Kidney (tissue), 14 donors: ENCODE data around the gene TRAK1. TPM values are rescaled to one million over a fixed set of nuclear protein-coding genes. Genes with fewer than 3 reads are reported as not detected.

ENCODE experiments used
- DNase-seq, 5 donors: peaks; one replicate each; pipeline ENCODE4 v3.0.0-alpha.2; 2013 to 2020
- FAIRE-seq: peaks from 2 replicates; lab custom pipeline; 2012; peaks lifted over from hg19 to GRCh38; lab: Jason Lieb, UNC
- H3K27ac ChIP-seq, 2 donors: one replicate each; pipeline ENCODE4 v1.7.0; 2013; ENCODE audit warnings: low read depth in 2 of 2, low read length in 2 of 2, inconsistent platforms in 1 of 2
- H3K27me3 ChIP-seq: one replicate; pipeline ENCODE4 v1.7.1; 2013; ENCODE audit warnings: low read length, inconsistent platforms; ENCODE audit not compliant: control insufficient read depth, insufficient read depth
- H3K36me3 ChIP-seq, 3 donors: one replicate each; pipeline versions ENCODE4 v1.7.0 to v1.7.1; 2013; ENCODE audit warnings: low read length in 3 of 3, control low read depth in 1 of 3, inconsistent platforms in 1 of 3; ENCODE audit not compliant: insufficient read depth in 3 of 3, control insufficient read depth in 2 of 3
- H3K4me1 ChIP-seq, 3 donors: one replicate each; pipeline versions ENCODE4 v1.7.0 to v1.7.1; 2013; ENCODE audit warnings: low read length in 3 of 3, inconsistent platforms in 1 of 3, low read depth in 1 of 3; ENCODE audit not compliant: control insufficient read depth in 2 of 3, insufficient read depth in 2 of 3
- H3K4me3 ChIP-seq, 3 donors: one replicate each; pipeline versions ENCODE4 v1.7.0 to v1.8.1; 2013; ENCODE audit warnings: low read length in 3 of 3, control low read depth in 1 of 3, inconsistent platforms in 1 of 3
- H3K9ac ChIP-seq, 3 donors: one replicate each; pipeline versions ENCODE4 v1.7.0 to v1.7.1; 2013; ENCODE audit warnings: low read length in 3 of 3, control low read depth in 1 of 3, inconsistent platforms in 1 of 3
- H3K9me3 ChIP-seq, 3 donors: one replicate each; pipeline versions ENCODE4 v1.7.0 to v1.7.1; 2013; ENCODE audit warnings: low read length in 3 of 3, control low read depth in 1 of 3, inconsistent platforms in 1 of 3; ENCODE audit not compliant: control insufficient read depth in 2 of 3, insufficient read depth in 1 of 3
- CTCF ChIP-seq: IDR thresholded peaks from 3 replicates; pipeline ENCODE4 v1.5.1; 2012; ENCODE audit warnings: mild to moderate bottlenecking, moderate library complexity, borderline replicate concordance; ENCODE audit not compliant: insufficient read depth; ENCODE audit errors: extremely low read depth
- intact Hi-C: fragments of 100-400 bp; cut with DNase I; formaldehyde crosslinking; loops from one replicate; pipeline ENCODE4 v1.11.1; 2022
- polyA plus RNA-seq: library from polyadenylated mRNA; stranded (reverse); fragments of 350-450 nt; fragmentation: Illumina TruSeq; extraction: RNeasy Lipid Tissue Mini Kit (QIAGEN cat#74804); gene quantifications from one replicate; pipeline ENCODE4 v1.2.3, GENCODE V29; 2014; ENCODE audit warnings: low read depth, low replicate concordance; ENCODE audit not compliant: insufficient read depth
- total RNA-seq: library from RNA; stranded (reverse); fragmentation: NEBNext Ultra II Directional; extraction: Animal tissue kit (Norgen Biotek cat#: 25700); gene quantifications from one replicate; pipeline ENCODE4 v1.2.1, GENCODE V29; 2021
- donor health status: control.
- donor health status: control.
- donor health status: control.
- donor health status: control.
- donor health status: control.
- donor health status: DM: yes; HTN: yes; CAD: no.
- donor health status: Normal renal cell carcinoma (clear cell type).

Gene TRAK1
- total and polyA plus RNA-seq, 2 donors from 2014 or later = 16.2 to 41.0 TPM

DNA sequence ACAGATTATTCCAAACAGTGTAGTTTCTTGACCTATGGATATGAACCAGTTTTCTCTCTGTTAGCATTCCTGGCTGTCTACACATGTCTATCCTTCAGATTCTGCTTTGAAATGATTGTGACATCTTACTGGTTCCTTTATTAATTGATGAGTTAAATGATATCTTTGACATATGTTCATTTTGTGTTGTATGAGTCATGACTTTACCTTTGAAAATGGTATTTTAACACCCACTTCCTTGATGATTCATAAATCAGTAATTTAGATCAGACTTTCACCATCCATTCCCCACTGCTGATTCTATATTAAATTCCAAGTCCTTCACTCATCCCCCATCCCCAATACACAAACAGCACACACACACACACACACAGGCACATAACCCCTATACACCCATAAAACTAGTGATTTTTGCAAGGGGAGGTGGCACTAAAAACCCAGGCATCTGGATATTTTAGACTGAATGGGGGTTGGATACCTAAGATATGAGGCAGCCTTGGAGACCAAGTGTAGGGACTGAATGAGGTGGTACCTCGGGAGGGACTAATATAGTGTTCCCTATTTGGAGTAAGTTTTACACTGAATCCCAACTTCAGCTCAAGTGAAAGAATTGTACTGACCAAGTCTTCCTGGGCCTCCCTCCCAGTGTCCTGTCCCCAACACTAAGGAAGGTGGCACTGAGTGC lies 165.1 kb downstream of the TRAK1 start:
- no peaks in the 10 kb centered on the region for H3K36me3 ChIP-seq
- H3K27me3 ChIP-seq = no peaks in the 10 kb centered on the region
- no peaks in the 10 kb centered on the region for H3K4me1 ChIP-seq
- DNase-seq (no peak), FAIRE-seq (no peak)
- intact Hi-C loops = loop anchor here (10.0 kb wide), 1 partner anchor 189 kb away; no protein-coding TSS in a partner anchor
- no peak for TF ChIP-seq CTCF
- no peak overlapping the region for H3K4me3 ChIP-seq
- H3K27ac ChIP-seq = no peak overlapping the region
- no peak overlapping the region for H3K9ac ChIP-seq
- H3K9me3 ChIP-seq = no peaks in the 10 kb centered on the region

DNA sequence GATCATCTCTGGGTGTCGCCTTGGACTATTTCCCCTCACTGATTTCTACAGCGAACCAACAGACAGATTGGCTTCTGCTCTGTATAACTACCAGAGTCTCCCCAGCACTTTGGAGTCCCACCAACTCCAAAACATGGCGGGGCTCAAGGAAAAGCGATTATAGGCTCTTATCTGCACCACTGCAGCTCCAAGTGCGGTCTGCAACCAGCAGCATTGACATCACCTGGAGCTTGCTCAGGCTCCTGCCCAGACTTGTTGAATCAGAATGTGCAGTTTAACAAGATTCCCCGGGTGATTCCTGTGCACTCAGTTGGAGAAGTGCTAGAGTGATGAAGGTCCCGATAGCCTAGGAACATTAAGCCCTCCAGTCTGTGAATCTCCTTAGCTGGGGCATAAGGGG lies 165.8 kb downstream of the TRAK1 start:
- H3K9ac ChIP-seq = no peak overlapping the region
- DNase-seq (no peak), FAIRE-seq (no peak)
- no peaks in the 10 kb centered on the region for H3K4me1 ChIP-seq
- no peak overlapping the region for H3K27ac ChIP-seq
- peaks cover 4% of the 10 kb centered on the region for H3K27me3 ChIP-seq
- no peak overlapping the region for H3K4me3 ChIP-seq
- no peak for TF ChIP-seq CTCF
- no peaks in the 10 kb centered on the region for H3K9me3 ChIP-seq
- intact Hi-C loops = loop anchor here (10.0 kb wide), 1 partner anchor 188 kb away; no protein-coding TSS in a partner anchor
- H3K36me3 ChIP-seq = no peaks in the 10 kb centered on the region

DNA sequence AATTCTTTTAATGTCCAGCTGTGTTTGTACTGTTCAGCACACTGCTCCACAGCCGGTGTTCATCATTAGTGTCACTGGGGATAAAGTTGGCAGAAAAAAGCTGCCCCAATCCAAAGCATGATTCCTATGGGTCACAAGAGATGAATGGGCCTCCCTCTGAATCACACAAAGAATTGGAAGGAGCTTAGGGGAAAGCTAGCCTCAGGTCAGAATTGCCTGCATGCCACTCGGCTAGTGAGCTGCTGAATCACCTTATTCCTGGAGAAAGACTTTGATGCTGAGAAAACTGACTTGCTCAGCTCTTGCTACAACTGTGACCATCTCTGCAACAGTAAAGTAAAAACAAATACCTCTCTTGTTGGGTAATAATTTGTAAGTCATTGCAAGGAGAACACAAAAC lies 171.4 kb downstream of the TRAK1 start:
- no peak for FAIRE-seq
- no peaks in the 10 kb centered on the region for H3K9me3 ChIP-seq
- H3K4me1 ChIP-seq = peaks cover 0 to 3% (median 0%) of the 10 kb centered on the region in 3 donors
- no peak for DNase-seq
- H3K27me3 ChIP-seq = peaks cover 33% of the 10 kb centered on the region
- no peak for TF ChIP-seq CTCF
- H3K9ac ChIP-seq = no peak overlapping the region
- no peak overlapping the region for H3K27ac ChIP-seq
- H3K4me3 ChIP-seq = no peak overlapping the region
- no peaks in the 10 kb centered on the region for H3K36me3 ChIP-seq
- intact Hi-C loops = no loop called here
